Brain pericyte (primary cell): ENCODE data around the gene S1PR4.
"Not testable (repeated sequence)": the region's sequence is repeated elsewhere in the genome, so short reads cannot be mapped to it uniquely, and the experiment has no call there.

Experiments used
- DNase-seq: peaks from one replicate; pipeline ENCODE4 v3.0.0-alpha.2; 2012; ENCODE audit warnings: low read depth, low spot score

S1PR4 gene

GRCh38 chr19:3193256-3194105 is 14.9 kb downstream of the S1PR4 start:
- no peak for DNase-seq

- DNase-seq, result no peak
These were observed 15.8 kb downstream of the S1PR4 start for GRCh38 chr19:3194106-3195087.

GRCh38 chr19:3196064-3196932 is 17.7 kb downstream of the S1PR4 start:
- no peak for DNase-seq

- DNase-seq, result no peak
These were observed 18.3 kb downstream of the S1PR4 start for GRCh38 chr19:3196933-3197205.

- DNase-seq, result no peak
These were observed 20.5 kb downstream of the S1PR4 start for GRCh38 chr19:3198901-3199700.

GRCh38 chr19:3201072-3201700 is 22.6 kb downstream of the S1PR4 start:
- no peak for DNase-seq

GRCh38 chr19:3201911-3202310 is 23.3 kb downstream of the S1PR4 start:
- no peak for DNase-seq

- no peak for DNase-seq
These were observed 23.8 kb downstream of the S1PR4 start for GRCh38 chr19:3202346-3202745.

- not testable (repeated sequence) for DNase-seq
These were observed 24.3 kb downstream of the S1PR4 start for GRCh38 chr19:3202895-3203294.

GRCh38 chr19:3203805-3204645 is 25.5 kb downstream of the S1PR4 start:
- no peak for DNase-seq

- no peak for DNase-seq
These were observed 26.2 kb downstream of the S1PR4 start for GRCh38 chr19:3204646-3205275.

- no peak for DNase-seq
These were observed 27.8 kb downstream of the S1PR4 start for GRCh38 chr19:3206216-3206953.

- no peak for DNase-seq
These were observed 29.1 kb downstream of the S1PR4 start for GRCh38 chr19:3207461-3208242.

- DNase-seq, result no peak
These were observed 30.0 kb downstream of the S1PR4 start for GRCh38 chr19:3208317-3209207.

- no peak for DNase-seq
These were observed 31.9 kb downstream of the S1PR4 start for GRCh38 chr19:3210347-3211017.

- DNase-seq, result no peak
These were observed 32.6 kb downstream of the S1PR4 start for GRCh38 chr19:3211191-3211590.
